HUES64 (cell line): Measurements from ENCODE around the gene BCAS3.
A peak's percentile ranks its signal among the peaks of the same experiment; 100 is the strongest.
"Not testable (repeated sequence)": the region's sequence is repeated elsewhere in the genome, so short reads cannot be mapped to it uniquely, and the experiment has no call there.

Experiments used
- H3K27ac ChIP-seq: 2 replicates; pipeline ENCODE4 v1.7.0; 2013; ENCODE audit warnings: low read depth, low read length, inconsistent platforms
- H3K27me3 ChIP-seq: 2 replicates; pipeline ENCODE4 v1.6.1; 2013; ENCODE audit warnings: mild to moderate bottlenecking, low read length; ENCODE audit not compliant: insufficient read depth
- H3K36me3 ChIP-seq: 2 replicates; pipeline ENCODE4 v1.6.1; 2013; ENCODE audit warnings: mild to moderate bottlenecking, low read length; ENCODE audit not compliant: insufficient read depth
- H3K4me1 ChIP-seq: 2 replicates; pipeline ENCODE4 v1.6.1; 2013; ENCODE audit warnings: mild to moderate bottlenecking, low read length, moderate library complexity; ENCODE audit not compliant: insufficient read depth
- H3K4me3 ChIP-seq: 2 replicates; pipeline ENCODE4 v1.5.1; 2013; ENCODE audit warnings: mild to moderate bottlenecking, low read length, moderate library complexity
- H3K9ac ChIP-seq: 2 replicates; pipeline ENCODE4 v1.6.1; 2013; ENCODE audit warnings: mild to moderate bottlenecking, low read depth, low read length
- H3K9me3 ChIP-seq: 2 replicates; pipeline ENCODE4 v1.6.1; 2013; ENCODE audit warnings: low read depth, low read length; ENCODE audit not compliant: insufficient read depth
- WGBS: fragments of 150-250, 120-280 bp; methylation state at CpG from one replicate; pipeline ENCODE4 v1.1.7; 2013; ENCODE audit warnings: missing lambda C conversion rate; 5-methylcytosine and 5-hydroxymethylcytosine counted together

The BCAS3 gene

GRCh38 chr17:61244988-61245387 lies 567.3 kb downstream of the BCAS3 start:
- Histone ChIP-seq H3K27ac (peak overlapping the region; percentile 87; the same call in 1 of the 2 replicates), H3K4me1 (peaks cover 21% of the 10 kb centered on the region)
- not testable (repeated sequence) for H3K9me3 ChIP-seq, H3K9ac ChIP-seq, H3K4me3 ChIP-seq, H3K27me3 ChIP-seq, H3K36me3 ChIP-seq
- 71% methylated on average over 6 of the region's 8 CpGs for WGBS

- no peaks in the 10 kb centered on the region for H3K9me3 ChIP-seq
- H3K36me3 ChIP-seq: no peaks in the 10 kb centered on the region
- no peaks in the 10 kb centered on the region; the same call in 1 of the 2 replicates for H3K27me3 ChIP-seq
- peaks cover 21% of the 10 kb centered on the region for H3K4me1 ChIP-seq
- 22% methylated on average over 3 of the region's 3 CpGs for WGBS
- H3K4me3 ChIP-seq: peak overlapping the region; percentile 17; the same call in 1 of the 2 replicates
- no peak overlapping the region for H3K9ac ChIP-seq
- H3K27ac ChIP-seq: peak overlapping the region; percentile 87
Observed at GRCh38 chr17:61245706-61246135, 568.1 kb downstream of the BCAS3 start.

- 93% methylated on average over 3 of the region's 3 CpGs for WGBS
- no peak overlapping the region for H3K9ac ChIP-seq
- no peaks in the 10 kb centered on the region for H3K9me3 ChIP-seq
- H3K36me3 ChIP-seq: no peaks in the 10 kb centered on the region
- no peak overlapping the region for H3K27ac ChIP-seq
- no peaks in the 10 kb centered on the region; the same call in 1 of the 2 replicates for H3K27me3 ChIP-seq
- H3K4me1 ChIP-seq: peaks cover 21% of the 10 kb centered on the region
- H3K4me3 ChIP-seq: no peak overlapping the region
Observed at GRCh38 chr17:61247439-61247838, 569.8 kb downstream of the BCAS3 start.

GRCh38 chr17:61248399-61248798 lies 570.7 kb downstream of the BCAS3 start:
- WGBS: 98% methylated on average over 1 of the region's 2 CpGs
- no peaks in the 10 kb centered on the region for H3K36me3 ChIP-seq
- H3K4me1 ChIP-seq: peaks cover 22% of the 10 kb centered on the region
- no peak overlapping the region for H3K9ac ChIP-seq
- no peak overlapping the region for H3K27ac ChIP-seq
- H3K9me3 ChIP-seq: no peaks in the 10 kb centered on the region
- no peaks in the 10 kb centered on the region; the same call in 1 of the 2 replicates for H3K27me3 ChIP-seq
- no peak overlapping the region for H3K4me3 ChIP-seq

GRCh38 chr17:61249649-61250299 lies 572.1 kb downstream of the BCAS3 start:
- H3K9me3 ChIP-seq: no peaks in the 10 kb centered on the region
- H3K4me1 ChIP-seq: peaks cover 26% of the 10 kb centered on the region
- H3K36me3 ChIP-seq: no peaks in the 10 kb centered on the region
- H3K9ac ChIP-seq: no peak overlapping the region
- WGBS: 89% methylated on average over 4 of the region's 4 CpGs
- no peaks in the 10 kb centered on the region for H3K27me3 ChIP-seq
- H3K27ac ChIP-seq: no peak overlapping the region
- H3K4me3 ChIP-seq: no peak overlapping the region

- Histone ChIP-seq H3K4me3 (no peak overlapping the region), H3K27ac (no peak overlapping the region), H3K27me3 (no peaks in the 10 kb centered on the region), H3K9me3 (no peaks in the 10 kb centered on the region), H3K36me3 (no peaks in the 10 kb centered on the region), H3K4me1 (peaks cover 20% of the 10 kb centered on the region), H3K9ac (no peak overlapping the region)
- 76% methylated on average over 6 of the region's 6 CpGs for WGBS
Observed at GRCh38 chr17:61250335-61250890, 572.8 kb downstream of the BCAS3 start.

- H3K36me3 ChIP-seq: no peaks in the 10 kb centered on the region
- no peak overlapping the region for H3K27ac ChIP-seq
- H3K27me3 ChIP-seq: no peaks in the 10 kb centered on the region
- 90% methylated on average over 9 of the region's 10 CpGs for WGBS
- peaks cover 10% of the 10 kb centered on the region for H3K4me1 ChIP-seq
- no peak overlapping the region for H3K4me3 ChIP-seq
- no peak overlapping the region for H3K9ac ChIP-seq
- no peaks in the 10 kb centered on the region for H3K9me3 ChIP-seq
Observed at GRCh38 chr17:61251939-61252865, 574.6 kb downstream of the BCAS3 start.

GRCh38 chr17:61253362-61253761 lies 575.7 kb downstream of the BCAS3 start:
- no peaks in the 10 kb centered on the region for H3K27me3 ChIP-seq
- H3K4me3 ChIP-seq: no peak overlapping the region
- H3K36me3 ChIP-seq: no peaks in the 10 kb centered on the region
- no peak overlapping the region for H3K9ac ChIP-seq
- 83% methylated on average over 3 of the region's 3 CpGs for WGBS
- no peaks in the 10 kb centered on the region for H3K9me3 ChIP-seq
- H3K4me1 ChIP-seq: peaks cover 10% of the 10 kb centered on the region
- H3K27ac ChIP-seq: no peak overlapping the region

- Histone ChIP-seq H3K9ac (no peak overlapping the region), H3K4me1 (peaks cover 10% of the 10 kb centered on the region), H3K27me3 (no peaks in the 10 kb centered on the region), H3K36me3 (no peaks in the 10 kb centered on the region), H3K4me3 (no peak overlapping the region), H3K27ac (peak overlapping the region; percentile 47; the same call in 1 of the 2 replicates), H3K9me3 (no peaks in the 10 kb centered on the region)
- 87% methylated on average over 9 of the region's 10 CpGs for WGBS
Observed at GRCh38 chr17:61253937-61254574, 576.4 kb downstream of the BCAS3 start.

- H3K9ac ChIP-seq: no peak overlapping the region
- H3K27ac ChIP-seq: no peak overlapping the region
- H3K27me3 ChIP-seq: no peaks in the 10 kb centered on the region
- WGBS: 100% methylated on average over 1 of the region's 1 CpG
- H3K36me3 ChIP-seq: no peaks in the 10 kb centered on the region
- no peak overlapping the region for H3K4me3 ChIP-seq
- H3K4me1 ChIP-seq: peaks cover 14% of the 10 kb centered on the region
- no peaks in the 10 kb centered on the region for H3K9me3 ChIP-seq
Observed at GRCh38 chr17:61254904-61255303, 577.3 kb downstream of the BCAS3 start.

- H3K4me3 ChIP-seq: no peak overlapping the region
- no peaks in the 10 kb centered on the region for H3K27me3 ChIP-seq
- 95% methylated on average over 2 of the region's 3 CpGs for WGBS
- H3K9ac ChIP-seq: no peak overlapping the region
- peaks cover 17% of the 10 kb centered on the region for H3K4me1 ChIP-seq
- no peak overlapping the region for H3K27ac ChIP-seq
- H3K9me3 ChIP-seq: no peaks in the 10 kb centered on the region
- no peaks in the 10 kb centered on the region for H3K36me3 ChIP-seq
Observed at GRCh38 chr17:61255647-61256046, 578.0 kb downstream of the BCAS3 start.
